ENCODE results near the gene PARD3B. TPM values are rescaled to one million over a fixed set of nuclear protein-coding genes. Genes with fewer than 3 reads are reported as not detected.

PARD3B gene
- total and polyA plus RNA-seq, 2 of the 8 experiments (the other 6 are each of a cell fraction or from before 2014, with no cell fraction given), result 1.2 to 5.7 TPM

DNA sequence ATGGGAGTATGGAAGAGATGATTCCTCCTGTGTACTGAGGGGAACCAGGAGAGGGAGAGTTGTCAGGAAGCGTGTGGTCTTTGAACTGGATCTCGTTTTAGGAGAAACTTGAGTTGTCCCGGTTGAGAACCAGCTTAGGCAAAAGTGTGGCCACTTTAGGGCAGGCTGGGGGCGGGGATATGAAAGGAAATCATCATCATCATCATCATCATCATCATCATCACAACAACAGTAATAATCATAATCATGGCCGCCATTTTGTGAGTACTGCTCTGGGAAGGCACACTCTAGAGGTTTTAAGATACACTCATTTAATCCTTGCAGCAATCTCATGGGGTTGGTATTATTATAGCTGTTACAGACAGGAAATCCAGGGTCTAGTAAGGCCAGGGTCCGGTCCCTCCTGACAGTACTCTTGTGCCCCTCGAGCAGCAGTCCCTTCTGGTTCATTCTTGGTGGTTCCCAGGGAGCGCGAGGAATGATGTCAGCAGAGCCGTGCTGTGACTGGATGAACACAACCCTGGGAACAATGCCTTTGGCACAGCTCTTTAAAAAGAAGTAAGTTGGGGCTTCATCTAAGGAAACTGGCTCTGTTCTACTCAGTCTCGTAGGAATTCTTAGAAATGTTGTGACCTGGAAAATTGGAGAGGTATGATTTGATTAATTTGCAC is 33.8 kb downstream of the PARD3B start:
- WGBS, 2 experiments (ENCODE audit: extremely low coverage in 1 of 2, insufficient coverage in 1 of 2, insufficient read length in 1 of 2, insufficient replicate concordance in 2 of 2, low coverage in 1 of 2, low lambda C conversion rate in 2 of 2, missing lambda C conversion rate in 1 of 2), result 89% methylated on average over 11 of the region's 11 CpGs; no CpG with 5 or more reads in 1 of the 2 experiments
- no peaks in the 10 kb centered on the region for H3K36me3 ChIP-seq (ENCODE audit: control insufficient read depth in 2 of 4, insufficient read depth in 4 of 4, low read length in 3 of 4)

More for the DNA sequence above, 33.8 kb downstream of the PARD3B start:
- Histone ChIP-seq H2BK12ac (ENCODE audit: low read depth, low read length) (no peak overlapping the region), H3K27ac (ENCODE audit: low read depth, low read length) (no peak overlapping the region), H2AFZ (ENCODE audit: low read length) (no peak overlapping the region), H3K14ac (ENCODE audit: insufficient read length) (no peak overlapping the region), H3K23ac (ENCODE audit: insufficient read length) (no peak overlapping the region), H2BK15ac (ENCODE audit: low read length) (no peak overlapping the region), H2BK120ac (replicated peaks; ENCODE audit: low read depth, low read length) (no peak overlapping the region), H3K9ac (replicated peaks in 1 of 4; ENCODE audit: extremely low read depth in 1 of 4, low read depth in 3 of 4, low read length in 3 of 4) (no peak overlapping the region), H3K4me1 (replicated peaks in 1 of 4; ENCODE audit: control insufficient read depth in 3 of 4, insufficient read depth in 4 of 4, low read length in 3 of 4) (no peaks in the 10 kb centered on the region), H3K4me2 (ENCODE audit: insufficient read depth in 1 of 2, low read depth in 2 of 2, low read length in 2 of 2) (no peak overlapping the region), H4K91ac (replicated peaks; ENCODE audit: insufficient read length, low read length) (no peak overlapping the region), H3K56ac (replicated peaks; ENCODE audit: insufficient read length, low read depth, low read length) (no peak overlapping the region), H3K4ac (replicated peaks; ENCODE audit: insufficient read length, low read depth, low read length) (no peak overlapping the region), H3K18ac (ENCODE audit: extremely low read depth, low read length) (no peak overlapping the region), H3K4me3 (ENCODE audit: extremely low read depth in 1 of 4, insufficient read depth in 2 of 4, low read depth in 3 of 4, low read length in 4 of 4) (no peak overlapping the region), H3K79me2 (ENCODE audit: control insufficient read depth in 1 of 2, insufficient read depth in 2 of 2, low read length in 2 of 2) (no peaks in the 10 kb centered on the region), H3K23me2 (ENCODE audit: low read depth, low read length) (no peaks in the 10 kb centered on the region), H3K27me3 (replicated peaks in 1 of 4; ENCODE audit: control insufficient read depth in 3 of 4, extremely low read depth in 1 of 4, insufficient read depth in 3 of 4, low read length in 3 of 4) (no peaks in the 10 kb centered on the region), H4K20me1 (replicated peaks in 1 of 2; ENCODE audit: control insufficient read depth in 1 of 2, insufficient read depth in 2 of 2, low read length in 2 of 2) (no peaks in the 10 kb centered on the region), H3K9me3 (ENCODE audit: insufficient read depth in 2 of 2, low read depth in 1 of 2, low read length in 1 of 2) (no peaks in the 10 kb centered on the region), H2BK5ac (ENCODE audit: low read depth, low read length) (no peak overlapping the region), H2AK5ac (ENCODE audit: low read depth, low read length) (no peak overlapping the region), H2BK20ac (ENCODE audit: low read length) (no peak overlapping the region), H4K8ac (ENCODE audit: extremely low read depth, insufficient read depth, low read length) (no peak overlapping the region), H3K79me1 (ENCODE audit: low read depth, low read length) (no peaks in the 10 kb centered on the region), H4K5ac (ENCODE audit: insufficient read length, low read depth, low read length) (no peak overlapping the region)
- TF ChIP-seq JUND (IDR thresholded peaks at IDR 0.05; ENCODE audit: low read length) (no peak), CEBPB (IDR thresholded peaks at IDR 0.05; ENCODE audit: low read depth, low read length) (no peak), NANOG (IDR thresholded peaks at IDR 0.05; ENCODE audit: insufficient read depth, low read depth, low read length, poor library complexity, severe bottlenecking) (no peak), SIRT6 (IDR thresholded peaks at IDR 0.05; ENCODE audit: low read length) (no peak), SIX5 (IDR thresholded peaks at IDR 0.05; ENCODE audit: low read depth, low read length) (no peak), KDM5A (IDR thresholded peaks at IDR 0.05; ENCODE audit: low read length) (no peak), CBX5 (IDR thresholded peaks at IDR 0.05; ENCODE audit: low read depth, low read length) (no peak), MAFK (IDR thresholded peaks at IDR 0.05; ENCODE audit: low read depth, low read length) (no peak), CHD2 (IDR thresholded peaks at IDR 0.05; ENCODE audit: low read length) (no peak), POLR2AphosphoS5 (IDR thresholded peaks at IDR 0.05; ENCODE audit: low read depth, low read length) (no peak), NRF1 (IDR thresholded peaks at IDR 0.05; ENCODE audit: low read depth, low read length) (no peak), POLR2A (IDR thresholded peaks at IDR 0.05; ENCODE audit: control extremely low read depth in 1 of 2, low read depth in 2 of 2, low read length in 2 of 2) (no peak), BACH1 (IDR thresholded peaks at IDR 0.05; ENCODE audit: low read length) (no peak), POU5F1 (IDR thresholded peaks at IDR 0.05; ENCODE audit: low read depth, low read length) (no peak), BRCA1 (IDR thresholded peaks at IDR 0.05; ENCODE audit: low read depth, low read length) (no peak), ZNF274 (IDR thresholded peaks at IDR 0.05; ENCODE audit: borderline replicate concordance, extremely low read depth, low read length) (no peak)
- FAIRE-seq, result no peak
- no peak for DNase-seq (ENCODE audit: low read depth in 1 of 2, low spot score in 2 of 2)
- CTCF ChIA-PET (ENCODE audit: partially characterized antibody), result interaction anchor here (0.6 to 1.1 kb wide), 2 partner anchors 10 to 317 kb away, joined by 3 to 4 read pairs; no protein-coding TSS in a partner anchor
- POLR2A ChIA-PET (ENCODE audit: partially characterized antibody), result no interaction called here

Data from H1 (cell line).